ENCODE results near the gene RRP1.
A peak's percentile ranks its signal among the peaks of the same experiment; 100 is the strongest.

The RRP1 gene

GRCh38 chr21:43789276-43790009, at the start of gene RRP1:
TSS of gene RRP1 (plus strand) at chr21:43789577. CDS start at chr21:43789630, 53 bp downstream.
- Histone ChIP-seq H3K9ac (ENCODE audit: low read length) (peak within 1 kb of the TSS; percentile 79), H3K9me3 (ENCODE audit: insufficient read depth, low read length) (no peaks in the 10 kb centered on the region), H3K36me3 (ENCODE audit: low read length) (no peaks in the 10 kb centered on the region), H3K9me2 (replicated peaks; ENCODE audit: insufficient read depth, low read length) (no peaks in the 10 kb centered on the region), H3K4me3 (ENCODE audit: insufficient read depth, low read length, poor library complexity, severe bottlenecking) (peak within 1 kb of the TSS; percentile 96), H3K79me2 (ENCODE audit: insufficient read depth, low read length) (peaks cover 40% of the 10 kb centered on the region), H3F3A (ENCODE audit: insufficient read depth) (no peaks in the 10 kb centered on the region), H3K27me3 (ENCODE audit: low read length) (no peaks in the 10 kb centered on the region), H2AFZ (ENCODE audit: low read depth, low read length, severe bottlenecking) (peak within 1 kb of the TSS; percentile 94), H3K4me2 (ENCODE audit: low read depth, low read length, poor library complexity, severe bottlenecking) (peak within 1 kb of the TSS; percentile 79), H4K20me1 (ENCODE audit: low read depth, low read length) (no peaks in the 10 kb centered on the region; the same call in 1 of the 2 replicates), H3K27ac (ENCODE audit: low read depth, low read length) (peak within 1 kb of the TSS; percentile 52)
- TF ChIP-seq EZH2phosphoT487 (conservative IDR thresholded peaks at IDR 0.05; ENCODE audit: low read length): no peak
- TF ChIP-seq, protein P1, sequence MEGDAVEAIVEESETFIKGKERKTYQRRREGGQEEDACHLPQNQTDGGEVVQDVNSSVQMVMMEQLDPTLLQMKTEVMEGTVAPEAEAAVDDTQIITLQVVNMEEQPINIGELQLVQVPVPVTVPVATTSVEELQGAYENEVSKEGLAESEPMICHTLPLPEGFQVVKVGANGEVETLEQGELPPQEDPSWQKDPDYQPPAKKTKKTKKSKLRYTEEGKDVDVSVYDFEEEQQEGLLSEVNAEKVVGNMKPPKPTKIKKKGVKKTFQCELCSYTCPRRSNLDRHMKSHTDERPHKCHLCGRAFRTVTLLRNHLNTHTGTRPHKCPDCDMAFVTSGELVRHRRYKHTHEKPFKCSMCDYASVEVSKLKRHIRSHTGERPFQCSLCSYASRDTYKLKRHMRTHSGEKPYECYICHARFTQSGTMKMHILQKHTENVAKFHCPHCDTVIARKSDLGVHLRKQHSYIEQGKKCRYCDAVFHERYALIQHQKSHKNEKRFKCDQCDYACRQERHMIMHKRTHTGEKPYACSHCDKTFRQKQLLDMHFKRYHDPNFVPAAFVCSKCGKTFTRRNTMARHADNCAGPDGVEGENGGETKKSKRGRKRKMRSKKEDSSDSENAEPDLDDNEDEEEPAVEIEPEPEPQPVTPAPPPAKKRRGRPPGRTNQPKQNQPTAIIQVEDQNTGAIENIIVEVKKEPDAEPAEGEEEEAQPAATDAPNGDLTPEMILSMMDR (IDR thresholded peaks at IDR 0.05; ENCODE audit: insufficient read depth, low read length, poor library complexity, severe bottlenecking): peak; percentile 87

GRCh38 chr21:43739621-43740435, 49.5 kb upstream of the RRP1 start:
- no peaks in the 10 kb centered on the region for H3K79me2 ChIP-seq (ENCODE audit: insufficient read depth, low read length)
- no peaks in the 10 kb centered on the region for H4K20me1 ChIP-seq (ENCODE audit: low read depth, low read length)
- H3K27me3 ChIP-seq (ENCODE audit: low read length): no peaks in the 10 kb centered on the region
- no peak overlapping the region for H3K4me2 ChIP-seq (ENCODE audit: low read depth, low read length, poor library complexity, severe bottlenecking)
- H3F3A ChIP-seq (ENCODE audit: insufficient read depth): no peaks in the 10 kb centered on the region
- no peaks in the 10 kb centered on the region for H3K36me3 ChIP-seq (ENCODE audit: low read length)
- H2AFZ ChIP-seq (ENCODE audit: low read depth, low read length, severe bottlenecking): no peak overlapping the region
- H3K27ac ChIP-seq (ENCODE audit: low read depth, low read length): no peak overlapping the region
- H3K4me3 ChIP-seq (ENCODE audit: insufficient read depth, low read length, poor library complexity, severe bottlenecking): no peak overlapping the region
- H3K9ac ChIP-seq (ENCODE audit: low read length): no peak overlapping the region
- TF ChIP-seq, protein P1 (IDR thresholded peaks at IDR 0.05; ENCODE audit: insufficient read depth, low read length, poor library complexity, severe bottlenecking): no peak
- TF ChIP-seq EZH2phosphoT487 (conservative IDR thresholded peaks at IDR 0.05; ENCODE audit: low read length): no peak
- no peaks in the 10 kb centered on the region for H3K9me2 ChIP-seq (replicated peaks; ENCODE audit: insufficient read depth, low read length)
- H3K9me3 ChIP-seq (ENCODE audit: insufficient read depth, low read length): no peaks in the 10 kb centered on the region

DNA sequence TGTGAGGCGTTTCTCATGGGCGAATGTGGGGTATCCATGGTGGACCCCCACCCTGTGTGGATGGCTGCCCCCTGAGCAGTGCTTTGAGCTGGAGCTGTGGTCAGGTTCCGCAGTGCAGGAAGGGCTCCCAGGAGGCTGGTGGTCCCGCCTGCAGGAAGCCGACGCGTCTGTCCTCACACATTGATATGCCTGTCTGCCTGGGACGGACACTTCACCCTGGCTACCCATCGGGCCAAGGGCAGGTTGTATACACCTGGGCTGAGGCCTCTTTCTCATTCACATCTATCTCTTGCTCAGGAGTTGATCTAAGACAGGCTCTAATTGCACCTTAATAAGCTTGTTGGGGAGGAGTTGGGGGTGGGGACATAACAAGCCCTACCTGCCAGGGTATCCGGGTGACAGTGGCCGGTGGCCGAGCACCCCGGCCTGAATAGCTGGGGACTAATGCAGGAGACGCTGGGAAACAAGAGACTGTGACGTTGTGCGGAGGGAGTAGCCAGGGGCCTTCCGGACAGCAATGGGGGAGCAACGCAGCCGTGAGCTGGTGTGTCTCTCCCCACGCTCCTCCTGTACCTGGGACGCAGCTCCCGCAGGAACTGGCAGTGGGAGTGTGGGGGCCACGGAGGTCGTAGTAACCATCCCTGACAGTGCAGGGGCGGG, 48.8 kb upstream of the RRP1 start:
- Histone ChIP-seq H3K27ac (ENCODE audit: low read depth, low read length) (no peak overlapping the region), H2AFZ (ENCODE audit: low read depth, low read length, severe bottlenecking) (no peak overlapping the region), H3K4me2 (ENCODE audit: low read depth, low read length, poor library complexity, severe bottlenecking) (no peak overlapping the region), H3K36me3 (ENCODE audit: low read length) (no peaks in the 10 kb centered on the region), H3K27me3 (ENCODE audit: low read length) (no peaks in the 10 kb centered on the region), H4K20me1 (ENCODE audit: low read depth, low read length) (no peaks in the 10 kb centered on the region), H3K79me2 (ENCODE audit: insufficient read depth, low read length) (no peaks in the 10 kb centered on the region), H3K9me3 (ENCODE audit: insufficient read depth, low read length) (no peaks in the 10 kb centered on the region), H3K4me3 (ENCODE audit: insufficient read depth, low read length, poor library complexity, severe bottlenecking) (no peak overlapping the region), H3K9me2 (replicated peaks; ENCODE audit: insufficient read depth, low read length) (no peaks in the 10 kb centered on the region), H3F3A (ENCODE audit: insufficient read depth) (no peaks in the 10 kb centered on the region), H3K9ac (ENCODE audit: low read length) (no peak overlapping the region)
- TF ChIP-seq, protein P1 (IDR thresholded peaks at IDR 0.05; ENCODE audit: insufficient read depth, low read length, poor library complexity, severe bottlenecking): no peak
- TF ChIP-seq EZH2phosphoT487 (conservative IDR thresholded peaks at IDR 0.05; ENCODE audit: low read length): no peak
